Kidney epithelial cell (primary cell): Measurements from ENCODE around the gene KCTD5. TPM values are rescaled to one million over a fixed set of nuclear protein-coding genes. Genes with fewer than 3 reads are reported as not detected.

Experiments used
- DNase-seq: peaks from one replicate; pipeline ENCODE4 v3.0.0-alpha.2; 2010; ENCODE audit warnings: low read depth
- H3K27me3 ChIP-seq: 2 replicates; pipeline ENCODE4 v1.6.0; 2011; ENCODE audit warnings: low read length; ENCODE audit not compliant: control insufficient read depth, insufficient read depth
- H3K36me3 ChIP-seq: 2 replicates; pipeline ENCODE4 v1.5.1; 2011; ENCODE audit warnings: low read length; ENCODE audit not compliant: control insufficient read depth, insufficient read depth
- H3K4me3 ChIP-seq: 2 replicates; pipeline ENCODE4 v1.5.1; 2011; ENCODE audit warnings: low read depth, mild to moderate bottlenecking, control low read depth, low read length
- CTCF ChIP-seq: IDR thresholded peaks from 2 replicates; pipeline ENCODE4 v1.5.1; 2011; ENCODE audit warnings: mild to moderate bottlenecking, moderate library complexity, low read length, control low read depth, inconsistent platforms; ENCODE audit not compliant: insufficient read depth, poor library complexity, severe bottlenecking
- total RNA-seq: library from RNA; depleted of rRNA; stranded (reverse); fragments of >200 nt; gene quantifications from 2 replicates; pipeline ENCODE4 v1.2.3, GENCODE V29; 2015

The KCTD5 gene
- total RNA-seq, 1 donor from 2014 or later = 47.4 TPM

DNA sequence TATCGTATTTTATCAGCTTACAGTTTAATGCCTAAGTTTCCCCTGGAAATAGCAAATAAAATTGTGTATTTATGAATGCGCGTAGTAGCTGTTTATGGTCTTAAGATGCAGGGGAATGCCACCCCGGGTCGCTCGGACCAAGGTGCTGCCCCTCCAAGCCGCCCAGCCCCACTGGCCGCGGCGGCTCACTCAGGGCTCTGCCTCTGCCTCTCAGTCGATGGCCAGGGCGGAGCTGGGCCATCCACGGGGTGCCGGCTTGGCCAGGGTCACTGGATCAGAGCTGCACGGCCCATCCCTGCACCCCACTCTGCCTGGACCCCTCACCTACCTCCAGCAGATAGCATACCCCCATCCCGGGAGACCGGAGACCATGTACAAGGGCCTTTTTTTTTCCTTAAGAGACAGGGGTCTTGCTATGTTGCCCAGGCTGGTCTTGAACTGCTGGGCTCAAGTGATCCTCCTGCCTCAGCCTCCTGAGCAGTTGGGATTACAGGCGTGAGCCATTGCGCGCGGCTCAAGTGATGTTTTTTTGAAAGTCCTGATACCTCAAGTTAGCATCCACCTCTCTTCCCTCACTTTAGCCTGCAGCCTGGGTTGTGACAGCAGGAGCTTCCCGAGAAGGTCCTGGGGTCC lies 26.7 kb downstream of the KCTD5 start:
- no peak for DNase-seq
- H3K4me3 ChIP-seq = no peak overlapping the region

DNA sequence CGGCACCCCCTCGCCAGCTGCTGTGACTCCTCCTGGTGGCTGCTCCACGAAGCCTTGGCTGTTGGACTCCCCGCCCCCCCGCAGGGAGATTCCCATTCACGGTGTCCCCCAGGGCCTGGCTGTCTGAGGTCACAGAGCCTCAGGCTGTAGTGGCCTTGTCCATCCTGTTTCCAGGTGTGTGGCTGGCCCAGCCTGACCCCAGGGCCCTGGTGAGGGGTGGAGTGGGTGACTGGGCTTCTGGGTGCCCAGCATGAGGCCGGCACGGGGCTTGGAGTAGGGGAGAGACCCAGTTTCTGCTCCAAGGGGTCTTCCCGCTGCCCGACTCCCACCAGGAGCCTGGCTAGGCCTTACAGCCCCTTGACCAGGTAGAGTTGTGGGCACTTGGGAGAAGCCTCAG lies 27.3 kb downstream of the KCTD5 start:
- H3K27me3 ChIP-seq = peaks cover 5% of the 10 kb centered on the region
- H3K36me3 ChIP-seq = peaks cover 1% of the 10 kb centered on the region
- no peak overlapping the region for H3K4me3 ChIP-seq
- TF ChIP-seq CTCF = no peak
- DNase-seq = no peak

More for the DNA sequence above, 26.7 kb downstream of the KCTD5 start:
- Histone ChIP-seq H3K27me3 (peaks cover 2% of the 10 kb centered on the region), H3K36me3 (peaks cover 1% of the 10 kb centered on the region)
- TF ChIP-seq CTCF = no peak

DNA sequence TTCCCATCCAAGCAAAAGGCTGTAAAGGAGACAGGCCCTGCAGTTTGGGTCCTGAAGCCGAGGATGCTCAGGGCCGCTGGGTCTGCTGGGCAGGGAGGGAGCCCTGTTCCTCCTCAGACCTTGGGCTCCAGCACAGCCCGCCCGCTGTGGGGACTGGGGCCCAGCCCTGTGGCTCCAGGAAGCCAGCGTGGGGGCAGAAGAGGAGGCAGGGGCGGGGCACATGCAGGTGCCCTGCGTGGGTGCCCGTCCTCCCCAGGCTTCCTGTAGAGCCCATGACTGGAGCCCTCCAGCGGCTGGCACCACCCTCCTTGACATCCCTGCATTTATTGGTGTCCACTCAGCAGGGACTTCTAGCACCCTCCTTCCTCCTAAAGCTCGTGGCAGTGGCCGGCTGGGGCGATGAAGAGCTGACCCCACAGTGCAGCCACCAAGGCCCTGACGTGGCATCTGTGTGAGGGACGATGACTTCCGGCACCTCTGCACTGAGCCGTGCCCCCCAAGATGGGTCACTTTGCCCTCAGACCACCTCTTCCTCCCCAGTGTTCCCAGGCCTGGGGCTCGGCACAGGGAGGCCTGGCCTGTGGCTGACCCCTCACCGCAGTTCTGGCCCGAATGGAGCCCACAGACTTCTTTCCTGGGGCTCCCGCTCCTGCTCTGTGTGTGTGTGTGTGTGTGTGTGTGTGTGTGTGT lies 27.8 kb downstream of the KCTD5 start:
- DNase-seq = no peak
- TF ChIP-seq CTCF = no peak
- no peaks in the 10 kb centered on the region for H3K36me3 ChIP-seq
- peaks cover 6% of the 10 kb centered on the region for H3K27me3 ChIP-seq
- no peak overlapping the region for H3K4me3 ChIP-seq

GRCh38 chr16:2710711-2711231 lies 28.4 kb downstream of the KCTD5 start:
- Histone ChIP-seq H3K4me3 (no peak overlapping the region), H3K27me3 (peaks cover 12% of the 10 kb centered on the region), H3K36me3 (no peaks in the 10 kb centered on the region)
- no peak for TF ChIP-seq CTCF
- DNase-seq = no peak

DNA sequence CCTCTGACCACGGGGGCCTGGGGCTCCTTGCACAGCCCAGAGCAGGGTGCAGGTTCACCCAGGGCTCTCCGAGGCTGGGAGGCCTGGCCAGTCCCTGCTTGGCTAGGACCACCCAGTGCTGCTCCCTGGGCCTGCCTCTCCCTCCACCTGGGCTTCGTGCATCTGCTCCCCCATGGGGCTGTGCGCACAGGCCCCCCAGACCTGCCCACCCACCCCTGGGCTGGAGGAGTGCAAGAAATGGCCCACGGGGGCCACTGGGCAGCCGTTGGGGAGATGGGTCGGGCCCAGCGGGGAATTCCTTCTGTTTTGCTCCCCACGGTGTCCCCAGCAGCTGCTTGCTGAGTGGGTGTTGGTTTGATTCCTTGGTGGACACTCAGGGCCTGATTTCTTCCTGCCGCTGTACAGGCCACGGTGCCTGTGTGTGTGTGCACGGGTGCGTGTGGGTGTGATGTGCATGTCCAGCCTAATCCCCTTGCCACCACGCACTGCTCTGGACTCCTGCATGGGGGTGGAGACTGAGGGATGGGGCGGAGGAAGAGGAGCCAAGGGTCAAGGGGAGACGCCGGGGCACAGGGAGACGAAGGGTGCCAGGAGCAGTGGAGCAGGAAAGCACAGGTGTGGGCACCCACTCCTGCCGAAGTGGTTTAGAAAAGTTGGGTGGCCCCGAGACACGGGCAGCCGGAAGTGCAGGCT lies 29.2 kb downstream of the KCTD5 start:
- H3K27me3 ChIP-seq = peaks cover 19% of the 10 kb centered on the region
- H3K4me3 ChIP-seq = no peak overlapping the region
- no peaks in the 10 kb centered on the region for H3K36me3 ChIP-seq
- no peak for TF ChIP-seq CTCF
- DNase-seq = no peak
